Glutamatergic neuron (in vitro differentiated cells): ENCODE results near the gene PKP2. TPM values are rescaled to one million over a fixed set of nuclear protein-coding genes. Genes with fewer than 3 reads are reported as not detected.

Experiments used
- DNase-seq: peaks from one replicate; pipeline ENCODE4 v3.0.0; 2022
- H3K27ac Mint-ChIP-seq: one replicate; pipeline ENCODE4 v1.8.0; 2020; ENCODE audit warnings: mild to moderate bottlenecking, mixed read lengths, inconsistent platforms; ENCODE audit not compliant: unreplicated experiment
- H3K27me3 Mint-ChIP-seq: one replicate; pipeline ENCODE4 v1.8.0; 2020; ENCODE audit warnings: mild to moderate bottlenecking, moderate library complexity, mixed read lengths, inconsistent platforms; ENCODE audit not compliant: unreplicated experiment
- H3K36me3 Mint-ChIP-seq: one replicate; pipeline ENCODE4 v1.8.0; 2020; ENCODE audit warnings: mild to moderate bottlenecking, mixed read lengths, inconsistent platforms; ENCODE audit not compliant: unreplicated experiment
- H3K4me1 Mint-ChIP-seq: one replicate; pipeline ENCODE4 v1.8.0; 2020; ENCODE audit warnings: mild to moderate bottlenecking, low read depth, mixed read lengths, inconsistent platforms; ENCODE audit not compliant: unreplicated experiment
- H3K4me3 Mint-ChIP-seq: one replicate; pipeline ENCODE4 v1.8.0; 2020; ENCODE audit warnings: mild to moderate bottlenecking, mixed read lengths, inconsistent platforms; ENCODE audit not compliant: unreplicated experiment
- H3K9me3 Mint-ChIP-seq: one replicate; pipeline ENCODE4 v1.8.0; 2020; ENCODE audit warnings: mild to moderate bottlenecking, moderate library complexity, mixed read lengths, inconsistent platforms; ENCODE audit not compliant: unreplicated experiment
- CTCF ChIP-seq: fragments of 200-600 bp; sonication (generic); IDR thresholded peaks from one replicate; pipeline ENCODE4 v1.5.0; 2021; ENCODE audit not compliant: partially characterized antibody, unreplicated experiment
- total RNA-seq: library from RNA; stranded (reverse); fragmentation: NEBNext Ultra II Directional; extraction: Animal tissue kit (Norgen Biotek cat#: 25700); gene quantifications from one replicate; pipeline ENCODE4 v1.2.1, GENCODE V29; 2021; ENCODE audit not compliant: unreplicated experiment

Gene PKP2
- total RNA-seq, 1 donor from 2014 or later, result 2.5 TPM

DNA sequence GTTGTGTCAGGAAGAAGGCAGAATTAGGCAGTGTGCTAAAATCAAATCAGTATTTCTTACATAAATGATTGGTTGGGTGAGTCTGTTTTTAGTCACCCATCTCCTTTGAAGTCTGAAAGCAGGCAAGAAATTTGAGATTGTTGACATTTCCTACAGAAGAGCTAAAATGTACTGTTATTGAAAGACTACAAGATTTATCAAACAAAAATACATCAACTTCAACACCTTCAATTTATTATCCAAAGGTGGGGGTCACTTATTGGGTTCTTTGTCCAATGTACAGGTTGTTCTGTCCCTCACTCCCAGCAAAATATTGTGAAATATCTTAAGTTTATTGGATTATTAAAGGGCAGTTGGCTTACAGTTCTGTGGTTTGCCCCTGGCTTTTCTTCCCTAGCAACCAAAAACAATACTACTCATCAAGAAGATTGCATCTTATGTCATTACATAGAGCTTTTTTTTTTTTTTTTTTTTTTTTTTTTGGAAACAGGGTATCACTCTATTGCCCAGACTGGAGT lies 20.6 kb upstream of the PKP2 start:
- H3K9me3 Mint-ChIP-seq, result no peaks in the 10 kb centered on the region
- H3K27me3 Mint-ChIP-seq, result no peaks in the 10 kb centered on the region
- DNase-seq, result no peak
- H3K4me3 Mint-ChIP-seq, result no peak overlapping the region
- no peaks in the 10 kb centered on the region for H3K4me1 Mint-ChIP-seq
- no peak overlapping the region for H3K27ac Mint-ChIP-seq
- TF ChIP-seq CTCF, result no peak
- no peaks in the 10 kb centered on the region for H3K36me3 Mint-ChIP-seq

GRCh38 chr12:32907898-32908476 lies 11.4 kb upstream of the PKP2 start:
- no peaks in the 10 kb centered on the region for H3K4me1 Mint-ChIP-seq
- no peaks in the 10 kb centered on the region for H3K36me3 Mint-ChIP-seq
- H3K27ac Mint-ChIP-seq, result no peak overlapping the region
- no peak for DNase-seq
- no peak overlapping the region for H3K4me3 Mint-ChIP-seq
- no peaks in the 10 kb centered on the region for H3K27me3 Mint-ChIP-seq
- TF ChIP-seq CTCF, result no peak
- no peaks in the 10 kb centered on the region for H3K9me3 Mint-ChIP-seq

GRCh38 chr12:32907166-32907565 lies 10.6 kb upstream of the PKP2 start:
- Mint-ChIP-seq H3K9me3 (no peaks in the 10 kb centered on the region), H3K4me3 (no peak overlapping the region), H3K27me3 (no peaks in the 10 kb centered on the region), H3K36me3 (no peaks in the 10 kb centered on the region), H3K4me1 (no peaks in the 10 kb centered on the region), H3K27ac (no peak overlapping the region)
- TF ChIP-seq CTCF, result no peak
- no peak for DNase-seq

- DNase-seq, result no peak
- H3K27me3 Mint-ChIP-seq, result no peaks in the 10 kb centered on the region
- H3K36me3 Mint-ChIP-seq, result no peaks in the 10 kb centered on the region
- no peak overlapping the region for H3K4me3 Mint-ChIP-seq
- TF ChIP-seq CTCF, result no peak
- no peak overlapping the region for H3K27ac Mint-ChIP-seq
- H3K4me1 Mint-ChIP-seq, result no peaks in the 10 kb centered on the region
- H3K9me3 Mint-ChIP-seq, result no peaks in the 10 kb centered on the region
Measured at GRCh38 chr12:32906399-32907165, 10.0 kb upstream of the PKP2 start.

GRCh38 chr12:32903763-32904162 lies 7.2 kb upstream of the PKP2 start:
- H3K4me1 Mint-ChIP-seq, result no peaks in the 10 kb centered on the region
- no peaks in the 10 kb centered on the region for H3K36me3 Mint-ChIP-seq
- no peaks in the 10 kb centered on the region for H3K27me3 Mint-ChIP-seq
- no peak overlapping the region for H3K4me3 Mint-ChIP-seq
- no peaks in the 10 kb centered on the region for H3K9me3 Mint-ChIP-seq
- no peak for DNase-seq
- TF ChIP-seq CTCF, result no peak
- H3K27ac Mint-ChIP-seq, result no peak overlapping the region
